HepG2 (cell line): ENCODE results near the gene TPD52L2. TPM values are rescaled to one million over a fixed set of nuclear protein-coding genes. Genes with fewer than 3 reads are reported as not detected.

Experiments used
- AFF4 ChIP-seq: sonication (generic); formaldehyde crosslinking; IDR thresholded peaks from 2 replicates; pipeline ENCODE4 v1.4.0; 2020; ENCODE audit warnings: missing genetic modification reagents
- BCL3 ChIP-seq: sonication (generic); formaldehyde crosslinking; IDR thresholded peaks from 2 replicates; pipeline ENCODE4 v1.5.1; 2020; ENCODE audit warnings: mild to moderate bottlenecking, missing genetic modification reagents, moderate library complexity
- HNRNPK ChIP-seq: fragments of 200-400 bp; formaldehyde crosslinking; IDR thresholded peaks from 2 replicates; pipeline ENCODE4 v1.6.1; 2018; ENCODE audit warnings: low read length, low read depth, moderate library complexity, mild to moderate bottlenecking; ENCODE audit not compliant: poor library complexity, severe bottlenecking
- LBX2 ChIP-seq: sonication (generic); formaldehyde crosslinking; IDR thresholded peaks from 2 replicates; pipeline ENCODE4 v1.5.0; 2020; ENCODE audit warnings: missing genetic modification reagents, mild to moderate bottlenecking, borderline replicate concordance
- MBNL3 ChIP-seq: fragments of 250-450 bp; sonication (Bioruptor Pico); conservative IDR thresholded peaks from 2 replicates; pipeline ENCODE4 v1.8.0; 2022; ENCODE audit warnings: mild to moderate bottlenecking, inconsistent platforms
- MZF1 ChIP-seq: sonication (generic); formaldehyde crosslinking; IDR thresholded peaks from 2 replicates; pipeline ENCODE4 v1.8.1; 2023; ENCODE audit warnings: mild to moderate bottlenecking, missing genetic modification reagents, borderline replicate concordance
- NR2C2 ChIP-seq: sonication (generic); formaldehyde crosslinking; IDR thresholded peaks from 2 replicates; pipeline ENCODE4 v1.4.0; 2020; ENCODE audit warnings: missing genetic modification reagents, mild to moderate bottlenecking, moderate library complexity, borderline replicate concordance
- PAWR ChIP-seq: sonication (generic); formaldehyde crosslinking; IDR thresholded peaks from 2 replicates; pipeline ENCODE4 v1.4.0; 2020; ENCODE audit warnings: missing genetic modification reagents, mild to moderate bottlenecking, borderline replicate concordance
- PCBP1 ChIP-seq: fragments of 200-400 bp; formaldehyde crosslinking; IDR thresholded peaks from 2 replicates; pipeline ENCODE4 v1.6.1; 2017; ENCODE audit warnings: mild to moderate bottlenecking, low read depth, low read length, borderline replicate concordance
- POLR2AphosphoS5 ChIP-seq: IDR thresholded peaks from 2 replicates; pipeline ENCODE4 v1.6.1; 2012; ENCODE audit warnings: low read depth, low read length
- PPARG ChIP-seq: conservative IDR thresholded peaks from 2 replicates; pipeline ENCODE4 v1.6.1; 2016; ENCODE audit warnings: missing biosample characterization, missing genetic modification reagents
- SETDB1 ChIP-seq: sonication (generic); formaldehyde crosslinking; IDR thresholded peaks from 2 replicates; pipeline ENCODE4 v1.5.1; 2020; ENCODE audit warnings: missing genetic modification reagents, mild to moderate bottlenecking, borderline replicate concordance
- ZNF180 ChIP-seq: sonication (generic); formaldehyde crosslinking; IDR thresholded peaks from 2 replicates; pipeline ENCODE4 v1.4.0; 2020; ENCODE audit warnings: low read depth, missing genetic modification reagents, borderline replicate concordance
- ZNF235 ChIP-seq: sonication (generic); formaldehyde crosslinking; IDR thresholded peaks from 2 replicates; pipeline ENCODE4 v1.8.1; 2023; ENCODE audit warnings: mild to moderate bottlenecking, missing genetic modification reagents, borderline replicate concordance
- ZNF570 ChIP-seq: sonication (generic); formaldehyde crosslinking; IDR thresholded peaks from 2 replicates; pipeline ENCODE4 v1.4.0; 2020; ENCODE audit warnings: mild to moderate bottlenecking, missing genetic modification reagents, borderline replicate concordance
- ZNF609 ChIP-seq: sonication (generic); formaldehyde crosslinking; IDR thresholded peaks from 2 replicates; pipeline ENCODE4 v1.4.0; 2020; ENCODE audit warnings: mild to moderate bottlenecking, missing genetic modification reagents, borderline replicate concordance
- ZNF629 ChIP-seq: sonication (generic); formaldehyde crosslinking; conservative IDR thresholded peaks from 2 replicates; pipeline ENCODE4 v1.5.0; 2020; ENCODE audit warnings: missing genetic modification reagents
- ZNF780A ChIP-seq: sonication (generic); formaldehyde crosslinking; IDR thresholded peaks from 2 replicates; pipeline ENCODE4 v1.8.0; 2022; ENCODE audit warnings: mild to moderate bottlenecking, missing genetic modification reagents, moderate library complexity
- polyA plus RNA-seq, 8 experiments: library from polyadenylated mRNA; depleted of rRNA in 3 of 8; stranded (reverse) in 7 of 8; unstranded in 1 of 8; fragments of >200 nt; fragmentation: Illumina TruSeq in 4 of 8; extraction: Trizol in 4 of 8; gene quantifications; 2 replicates each; pipeline versions ENCODE4 v1.2.1 to v1.2.3, GENCODE V29; 2011 to 2016; ENCODE audit warnings: low read depth in 4 of 8, missing spikeins in 1 of 8, mixed read lengths in 1 of 8; ENCODE audit not compliant: insufficient read depth in 1 of 8
- total RNA-seq, 5 experiments: library from RNA; depleted of rRNA; stranded (reverse); fragments of >200 nt; fragmentation: Illumina TruSeq; extraction: Trizol; gene quantifications; 2 replicates each; pipeline ENCODE4 v1.2.3, GENCODE V29; 2016; ENCODE audit warnings: low read depth in 1 of 5

TPD52L2 gene
- total and polyA plus RNA-seq, 2 of the 13 experiments (the other 11 are each of a cell fraction or from before 2014, with no cell fraction given), result 156 to 184 TPM

GRCh38 chr20:63863021-63863797 is 1.9 kb upstream of the TPD52L2 start (continued):
- no peak for TF ChIP-seq ZNF570 (CRISPR knock-in tag)
- TF ChIP-seq LBX2, result peak; percentile 57; the same call in 1 of the 2 replicates
- no peak for TF ChIP-seq ZNF235 (CRISPR knock-in tag)
- no peak for TF ChIP-seq BCL3 (CRISPR knock-in tag)
- no peak; the same call in 1 of the 2 replicates for TF ChIP-seq ZNF180
- TF ChIP-seq PAWR, result no peak
- TF ChIP-seq MZF1, result no peak
- no peak for TF ChIP-seq ZNF780A (CRISPR knock-in tag)
- TF ChIP-seq POLR2AphosphoS5, result no peak
- TF ChIP-seq SETDB1 (CRISPR knock-in tag), result no peak
- TF ChIP-seq PPARG (CRISPR knock-in tag), result no peak
- TF ChIP-seq PCBP1, result no peak
- no peak for TF ChIP-seq HNRNPK
- TF ChIP-seq AFF4 (CRISPR knock-in tag), result peak; percentile 53; the same call in 1 of the 2 replicates
- TF ChIP-seq NR2C2, result no peak
- 0 out of 2 replicates have a peak, but pooled peaks have one; percentile 24 for TF ChIP-seq MBNL3 (CRISPR knock-in tag)
- no peak for TF ChIP-seq ZNF629 (CRISPR knock-in tag)
- TF ChIP-seq ZNF609 (CRISPR knock-in tag), result no peak
